NCI-H1105 treated with DMSO at 0.1 percent for 48 hours (cell line): Measurements from ENCODE around the gene TCEA2.

Source experiments
- DNase-seq: peaks from one replicate; lab custom pipeline; 2025; lab: John Stamatoyannopoulos, UW

Gene TCEA2

GRCh38 chr20:64095455-64095854 is 32.5 kb downstream of the TCEA2 start:
- no peak for DNase-seq

GRCh38 chr20:64095927-64096326 is 32.9 kb downstream of the TCEA2 start:
- no peak for DNase-seq

GRCh38 chr20:64096535-64096934 is 33.5 kb downstream of the TCEA2 start:
- no peak for DNase-seq

- DNase-seq, result no peak
These were observed 35.5 kb downstream of the TCEA2 start for GRCh38 chr20:64098471-64099013.

GRCh38 chr20:64099086-64099786 is 36.2 kb downstream of the TCEA2 start:
- peak; percentile 47 for DNase-seq

- no peak for DNase-seq
These were observed 37.0 kb downstream of the TCEA2 start for GRCh38 chr20:64099880-64100565.

- DNase-seq, result no peak
These were observed 37.5 kb downstream of the TCEA2 start for GRCh38 chr20:64100566-64100888.

GRCh38 chr20:64100946-64101688 is 38.1 kb downstream of the TCEA2 start:
- no peak for DNase-seq

GRCh38 chr20:64101731-64102621 is 39.0 kb downstream of the TCEA2 start:
- peak; percentile 54 for DNase-seq

GRCh38 chr20:64102647-64103354 is 39.8 kb downstream of the TCEA2 start:
- DNase-seq, result peak; percentile 73

- DNase-seq, result no peak
These were observed 41.1 kb downstream of the TCEA2 start for GRCh38 chr20:64103871-64104666.

GRCh38 chr20:64104667-64105451 is 41.9 kb downstream of the TCEA2 start:
- no peak for DNase-seq

- no peak for DNase-seq
These were observed 42.9 kb downstream of the TCEA2 start for GRCh38 chr20:64105846-64106434.

GRCh38 chr20:64106435-64106961 is 43.5 kb downstream of the TCEA2 start:
- DNase-seq, result no peak

GRCh38 chr20:64106981-64107735 is 44.2 kb downstream of the TCEA2 start, which contains the start of gene NPBWR2:
Gene NPBWR2 (minus strand): TSS chr20:64107565. CDS start chr20:64106831, 734 bp downstream.
- DNase-seq, result no peak

- no peak for DNase-seq
These were observed 44.9 kb downstream of the TCEA2 start for GRCh38 chr20:64107736-64108457.
